Measurements from ENCODE around the gene SSBP2.
A peak's percentile ranks its signal among the peaks of the same experiment; 100 is the strongest.

The SSBP2 gene

DNA sequence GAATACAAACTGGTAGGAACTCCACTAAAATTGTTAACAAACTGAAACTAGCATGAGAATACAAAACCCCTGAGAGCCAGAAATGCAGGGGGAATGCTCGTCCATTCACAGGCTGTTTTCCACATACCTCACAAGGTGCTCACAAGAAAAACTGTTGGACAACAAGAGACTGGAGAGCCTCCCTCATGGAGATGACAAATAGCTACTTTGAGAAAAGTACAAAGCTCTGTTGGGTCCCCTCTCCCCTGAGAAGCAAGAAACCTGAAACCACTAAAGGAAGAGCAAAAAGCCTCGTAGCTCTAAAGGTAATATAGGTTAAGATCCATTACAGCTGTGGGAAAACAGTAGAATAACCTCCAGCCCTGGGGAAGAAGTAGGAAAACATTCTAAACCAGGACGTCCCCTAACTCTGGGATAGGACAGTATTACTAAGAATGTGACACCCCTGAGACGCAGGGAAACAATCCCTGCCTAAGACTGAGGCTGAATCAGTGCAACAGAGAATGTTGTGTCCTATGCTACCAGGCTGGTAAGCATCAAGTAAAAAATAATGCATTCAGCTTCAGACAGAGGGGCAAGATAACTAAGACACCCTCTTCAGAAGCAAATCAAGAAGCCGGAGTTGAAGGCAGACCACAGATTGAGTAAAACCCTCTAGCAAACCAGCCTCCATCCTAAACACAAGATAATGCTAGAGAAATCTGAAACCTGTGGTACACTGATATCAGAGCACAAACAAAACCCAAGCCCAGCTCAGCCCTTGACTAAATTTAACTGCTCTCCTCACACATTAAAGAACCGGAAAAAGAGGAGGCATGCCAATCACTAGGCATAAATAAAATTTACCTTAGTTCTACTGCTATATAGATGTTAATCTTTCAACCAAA, 160.2 kb downstream of the SSBP2 start:
- no peak for DNase-seq (ENCODE audit: low read depth)

GRCh38 chr5:81579262-81579924, 171.5 kb downstream of the SSBP2 start:
- peak; percentile 19 for DNase-seq (ENCODE audit: low read depth)

- no peak for DNase-seq (ENCODE audit: low read depth)
These were observed 173.8 kb downstream of the SSBP2 start for GRCh38 chr5:81577091-81577490.

DNA sequence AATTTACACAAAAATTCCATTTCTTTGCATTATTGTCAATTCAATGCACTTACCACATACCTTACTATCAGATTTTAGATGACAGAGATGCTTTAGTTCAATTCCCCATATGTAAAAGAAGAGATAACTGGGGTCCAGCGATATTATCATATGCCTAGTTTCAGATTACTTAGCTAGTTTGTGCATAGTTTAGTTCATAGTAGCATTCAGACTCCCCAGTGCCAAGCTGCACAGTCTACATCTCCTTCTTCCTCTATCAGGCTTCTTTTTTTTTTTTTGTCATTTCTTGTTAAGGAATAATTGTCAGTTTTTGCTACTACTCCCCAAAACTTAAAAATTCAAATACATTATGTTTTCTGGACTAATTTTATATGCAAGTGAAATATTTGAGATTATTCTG, 175.0 kb downstream of the SSBP2 start:
- DNase-seq (ENCODE audit: low read depth), result no peak

DNA sequence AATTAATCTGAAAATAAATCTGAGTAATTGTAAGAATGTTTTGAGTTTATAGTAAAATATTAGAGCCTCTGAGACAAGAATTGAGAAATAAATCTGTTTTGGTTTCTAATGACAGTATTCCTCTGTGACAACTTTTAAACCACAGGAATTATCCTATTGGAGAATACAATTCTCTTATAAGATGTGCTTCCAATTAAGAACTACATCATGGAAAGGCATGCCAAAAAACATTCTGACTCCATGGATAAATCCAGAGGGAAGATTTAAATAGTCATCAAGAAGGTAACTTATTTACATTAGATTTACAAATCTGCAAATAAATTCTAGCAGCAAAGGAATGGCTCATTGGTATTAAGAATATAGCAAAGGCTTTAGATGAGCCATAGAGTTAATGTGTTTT, 178.7 kb downstream of the SSBP2 start:
- DNase-seq (ENCODE audit: low read depth), result peak; percentile 5

GRCh38 chr5:81558188-81558587, 192.7 kb downstream of the SSBP2 start:
- DNase-seq (ENCODE audit: low read depth), result no peak

- DNase-seq (ENCODE audit: low read depth), result no peak
These were observed 194.1 kb downstream of the SSBP2 start for GRCh38 chr5:81556809-81557208.

GRCh38 chr5:81555865-81556264, 195.0 kb downstream of the SSBP2 start:
- no peak for DNase-seq (ENCODE audit: low read depth)

GRCh38 chr5:81554647-81555046, 196.2 kb downstream of the SSBP2 start:
- no peak for DNase-seq (ENCODE audit: low read depth)

DNA sequence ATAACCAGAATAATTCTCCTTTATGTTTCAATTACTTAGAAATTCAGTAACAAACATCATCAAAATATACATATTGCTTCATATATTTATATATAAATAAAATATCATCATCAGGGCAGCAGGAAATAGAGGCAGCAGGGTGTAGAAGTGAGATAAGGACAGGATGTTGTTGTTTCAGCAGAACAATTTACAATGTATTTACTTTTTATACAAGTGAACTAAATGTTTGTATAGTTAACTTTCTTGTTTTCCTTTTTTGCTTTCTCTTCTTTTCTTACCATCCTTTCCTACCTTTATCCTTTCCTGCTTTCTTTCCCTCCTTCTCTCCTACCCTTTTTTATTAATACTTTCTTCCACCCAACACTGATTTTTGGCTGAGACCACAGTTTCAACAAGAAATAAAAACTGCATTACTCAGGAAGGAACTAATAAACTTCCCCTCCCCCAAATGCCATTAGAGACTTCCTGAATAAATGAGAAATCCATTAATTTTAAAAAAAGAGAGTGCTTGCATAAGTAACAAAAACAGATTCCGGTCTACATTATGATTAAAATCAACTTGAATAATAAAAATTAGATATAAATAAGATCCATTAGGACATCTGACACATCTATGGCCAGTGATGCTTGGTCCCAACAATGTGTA, 197.2 kb downstream of the SSBP2 start:
- no peak for DNase-seq (ENCODE audit: low read depth)

- DNase-seq (ENCODE audit: low read depth), result no peak
These were observed 197.9 kb downstream of the SSBP2 start for GRCh38 chr5:81552852-81553566.

DNA sequence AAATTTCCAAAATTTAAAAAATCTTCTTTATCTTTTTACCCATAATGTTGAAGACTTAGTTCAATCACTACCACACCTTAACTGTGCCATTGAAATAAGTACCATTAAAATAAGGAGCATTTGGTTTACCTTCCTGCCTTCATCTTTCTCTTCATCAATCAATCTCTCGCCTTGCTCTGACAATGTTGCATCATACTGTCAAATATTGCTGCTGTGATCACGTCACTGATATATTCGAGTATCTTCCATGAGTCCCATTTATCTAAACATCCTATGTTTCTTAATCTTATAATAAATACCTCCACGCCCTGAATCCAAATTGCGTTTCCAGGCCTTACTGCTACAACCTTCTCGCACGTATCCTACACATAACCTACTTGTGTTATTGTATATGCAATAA, 201.8 kb downstream of the SSBP2 start:
- DNase-seq (ENCODE audit: low read depth), result no peak

DNA sequence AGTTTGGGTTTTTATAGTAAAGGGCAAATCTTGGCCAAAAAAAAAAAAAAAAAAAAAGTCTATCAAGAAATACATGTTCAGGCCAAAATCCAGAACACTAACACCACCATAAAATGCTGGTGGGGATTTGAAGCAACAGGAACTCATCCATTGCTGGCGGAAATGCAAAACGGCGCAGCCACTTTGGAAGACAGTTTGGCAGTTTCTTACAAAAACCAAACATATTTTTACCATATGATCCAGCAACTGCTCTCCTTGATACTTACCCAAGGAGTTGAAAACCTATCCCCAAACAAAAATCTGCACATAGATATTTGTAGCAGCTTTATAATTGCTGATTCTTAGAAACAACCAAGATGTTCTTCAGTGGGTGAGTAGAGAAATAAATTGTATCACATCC, 203.9 kb downstream of the SSBP2 start:
- DNase-seq (ENCODE audit: low read depth), result no peak

GRCh38 chr5:81545911-81546310, 205.0 kb downstream of the SSBP2 start:
- DNase-seq (ENCODE audit: low read depth), result no peak

GRCh38 chr5:81544351-81545018, 206.4 kb downstream of the SSBP2 start:
- no peak for DNase-seq (ENCODE audit: low read depth)

DNA sequence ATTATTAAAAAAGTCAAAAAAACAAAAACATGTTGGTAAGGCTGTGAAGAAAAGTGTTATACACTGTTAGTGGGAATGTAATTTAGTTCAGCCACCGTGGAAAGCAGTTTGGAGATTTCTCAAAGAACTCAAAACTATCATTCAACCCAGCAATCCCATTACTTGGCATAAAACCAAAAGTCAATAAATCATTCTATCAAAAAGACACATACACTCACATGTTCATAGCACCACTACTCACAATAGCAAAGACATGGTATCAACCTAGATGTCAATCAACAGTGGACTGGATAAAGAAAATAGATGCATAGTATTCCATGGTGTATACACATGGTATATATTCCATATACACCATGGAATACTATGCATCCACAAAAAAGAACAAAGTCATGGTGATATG, 208.7 kb downstream of the SSBP2 start:
- DNase-seq (ENCODE audit: low read depth), result no peak

DNA sequence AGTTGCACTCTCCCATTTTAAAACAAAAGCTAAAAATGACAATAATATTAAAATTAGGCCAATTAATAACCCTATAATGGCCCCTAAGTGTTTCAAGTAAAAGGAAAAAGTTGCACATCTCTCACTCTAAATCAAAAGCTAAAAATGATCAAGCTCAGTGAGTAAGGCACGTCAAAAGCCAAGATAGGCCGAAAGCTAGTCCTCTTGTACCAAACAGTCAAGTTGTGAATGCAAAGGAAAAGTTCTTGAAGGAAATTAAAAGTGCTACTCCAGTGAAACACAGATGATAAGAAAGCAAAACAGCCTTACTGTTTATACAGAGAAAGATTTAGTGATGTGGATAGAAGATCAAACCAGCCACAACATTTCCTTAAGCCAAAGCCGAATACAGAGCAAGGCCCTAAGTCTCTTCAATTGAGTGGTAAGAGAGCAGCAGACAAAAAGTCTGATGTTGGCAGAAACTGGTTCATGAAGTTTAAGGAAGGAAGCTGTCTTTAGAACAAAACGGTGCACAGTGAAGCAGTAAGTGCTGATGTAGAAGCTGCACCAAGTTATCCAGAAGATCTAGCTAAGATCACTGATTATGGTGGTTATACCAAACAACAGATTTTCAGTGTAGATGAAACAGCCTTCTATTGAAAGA, 212.9 kb downstream of the SSBP2 start:
- no peak for DNase-seq (ENCODE audit: low read depth)

DNA sequence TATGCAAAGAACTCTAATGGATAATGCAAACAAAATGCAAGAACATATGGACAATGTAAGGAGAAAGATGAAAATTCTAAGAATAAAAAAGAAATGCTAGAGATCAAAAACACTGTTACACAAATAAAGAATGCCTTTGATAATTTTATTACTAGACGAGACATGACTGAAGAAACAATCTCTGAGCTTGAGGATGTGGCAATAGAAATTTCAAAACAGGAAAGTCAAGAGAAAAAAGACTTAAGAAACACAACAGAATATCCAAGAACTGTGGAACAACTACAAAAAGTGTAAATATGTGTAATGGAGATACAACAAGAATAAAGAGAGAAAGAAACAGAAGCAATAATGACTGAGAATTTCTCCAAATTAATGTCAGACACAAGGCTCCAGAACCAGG, 216.5 kb downstream of the SSBP2 start:
- DNase-seq (ENCODE audit: low read depth), result no peak

GRCh38 chr5:81533629-81534405, 217.1 kb downstream of the SSBP2 start:
- DNase-seq (ENCODE audit: low read depth), result no peak

DNA sequence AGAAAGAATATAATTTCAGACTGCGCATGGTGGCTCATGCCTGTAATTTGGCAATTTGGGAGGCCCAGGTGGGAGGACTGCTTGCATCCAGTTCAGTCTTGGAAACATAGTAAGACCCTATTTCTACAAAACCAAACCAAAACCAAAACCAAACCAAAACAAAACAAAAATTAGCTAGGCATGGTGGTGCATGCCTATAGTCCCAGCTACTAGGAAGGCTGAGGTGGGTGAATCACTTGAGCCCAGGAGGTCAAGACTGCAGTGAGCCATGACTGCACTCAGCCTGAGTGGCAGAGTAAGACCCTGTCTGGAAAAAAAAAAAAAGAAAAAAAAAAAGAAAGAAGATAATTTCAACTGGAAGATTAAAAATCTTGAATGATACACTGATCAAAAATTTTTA, 220.0 kb downstream of the SSBP2 start:
- DNase-seq (ENCODE audit: low read depth), result no peak

DNA sequence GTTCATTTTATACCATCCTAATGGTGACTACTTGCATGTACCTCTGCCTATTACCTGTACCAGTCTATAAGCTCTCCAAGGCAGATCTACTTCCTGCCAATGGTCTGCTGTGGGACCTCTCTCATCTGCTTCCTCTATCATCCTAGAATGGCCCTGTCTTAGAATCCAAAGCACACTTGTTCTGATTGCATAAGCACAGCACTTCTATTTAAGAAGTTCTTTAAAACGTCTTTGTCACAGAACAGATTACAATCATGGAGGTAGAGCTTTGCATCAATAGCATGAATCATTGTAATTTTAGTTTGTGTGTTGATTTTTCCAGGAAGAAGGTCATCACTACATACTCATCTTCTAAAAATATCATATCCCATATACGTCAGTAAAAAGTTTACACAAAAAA, 225.2 kb downstream of the SSBP2 start:
- DNase-seq (ENCODE audit: low read depth), result no peak
